Right kidney (tissue), 9 donors: ENCODE results near the gene OSER1.
A peak's percentile ranks its signal among the peaks of the same experiment; 100 is the strongest.
"Not testable (repeated sequence)": the region's sequence is repeated elsewhere in the genome, so short reads cannot be mapped to it uniquely, and the experiment has no call there.

Experiments
- DNase-seq: peaks from one replicate; pipeline ENCODE4 v3.0.0-alpha.2; 2016
- long read RNA-seq, 8 donors: transcript quantifications; one replicate each; lab custom pipeline, GENCODE V29; 2026

The OSER1 gene
- long read RNA-seq, donor 1, transcript OSER1-201 (4 exons, 1,572 nt): major isoform, 31 of 45 reads
- long read RNA-seq, donor 1, partial matches to known transcripts: 14 of 45 reads
- long read RNA-seq, donor 1, other reads (novel, unspliced or antisense): 0 of 45 reads
- long read RNA-seq, donor 2, transcript OSER1-201 (4 exons, 1,572 nt): major isoform, 15 of 15 reads
- long read RNA-seq, donor 2, partial matches to known transcripts: 0 of 15 reads
- long read RNA-seq, donor 2, other reads (novel, unspliced or antisense): 0 of 15 reads
- long read RNA-seq, donor 3, partial matches to known transcripts: 11 of 15 reads
- long read RNA-seq, donor 3, other reads (novel, unspliced or antisense): 0 of 15 reads
- long read RNA-seq, donor 4, transcript OSER1-201 (4 exons, 1,572 nt): major isoform, 22 of 28 reads
- long read RNA-seq, donor 4, partial matches to known transcripts: 6 of 28 reads
- long read RNA-seq, donor 4, other reads (novel, unspliced or antisense): 0 of 28 reads
- long read RNA-seq, donor 5, transcript OSER1-201 (4 exons, 1,572 nt): major isoform, 25 of 25 reads
- long read RNA-seq, donor 5, partial matches to known transcripts: 0 of 25 reads
- long read RNA-seq, donor 5, other reads (novel, unspliced or antisense): 0 of 25 reads
- long read RNA-seq, donor 6, transcript OSER1-201 (4 exons, 1,572 nt): major isoform, 20 of 33 reads
- long read RNA-seq, donor 6, partial matches to known transcripts: 13 of 33 reads
- long read RNA-seq, donor 6, other reads (novel, unspliced or antisense): 0 of 33 reads
- long read RNA-seq, donor 7, transcript OSER1-201 (4 exons, 1,572 nt): major isoform, 25 of 25 reads
- long read RNA-seq, donor 7, partial matches to known transcripts: 0 of 25 reads
- long read RNA-seq, donor 7, other reads (novel, unspliced or antisense): 0 of 25 reads
- long read RNA-seq, donor 8, transcript OSER1-201 (4 exons, 1,572 nt): major isoform, 16 of 30 reads
- long read RNA-seq, donor 8, partial matches to known transcripts: 14 of 30 reads
- long read RNA-seq, donor 8, other reads (novel, unspliced or antisense): 0 of 30 reads

- peak; percentile 97 for DNase-seq
Measured at GRCh38 chr20:44210406-44211176, at the start of gene OSER1. OSER1 (minus strand) TSS chr20:44210771; CDS start chr20:44206957, 3,814 bp downstream.

- DNase-seq: no peak
Measured at GRCh38 chr20:44258226-44258890, 47.8 kb upstream of the OSER1 start.

GRCh38 chr20:44256961-44257360 is 46.4 kb upstream of the OSER1 start:
- DNase-seq: no peak

GRCh38 chr20:44255942-44256341 is 45.4 kb upstream of the OSER1 start:
- no peak for DNase-seq

- DNase-seq: no peak
Measured at GRCh38 chr20:44254073-44254472, 43.5 kb upstream of the OSER1 start.

GRCh38 chr20:44253528-44253927 is 43.0 kb upstream of the OSER1 start:
- no peak for DNase-seq

- DNase-seq: no peak
Measured at GRCh38 chr20:44251284-44251683, 40.7 kb upstream of the OSER1 start.

- no peak for DNase-seq
Measured at GRCh38 chr20:44248410-44248759, 37.8 kb upstream of the OSER1 start.

- peak; percentile 54 for DNase-seq
Measured at GRCh38 chr20:44247586-44248409, 37.2 kb upstream of the OSER1 start.

GRCh38 chr20:44247131-44247571 is 36.6 kb upstream of the OSER1 start, which contains the start of gene GDAP1L1:
GDAP1L1 (plus strand) TSS chr20:44247308; CDS start chr20:44247335, 27 bp downstream.
- peak; percentile 17 for DNase-seq

- DNase-seq: no peak
Measured at GRCh38 chr20:44245977-44246376, 35.4 kb upstream of the OSER1 start.

GRCh38 chr20:44241796-44242195 is 31.2 kb upstream of the OSER1 start:
- no peak for DNase-seq

- DNase-seq: not testable (repeated sequence)
Measured at GRCh38 chr20:44236840-44237239, 26.3 kb upstream of the OSER1 start.

GRCh38 chr20:44235702-44236101 is 25.1 kb upstream of the OSER1 start:
- no peak for DNase-seq

- DNase-seq: no peak
Measured at GRCh38 chr20:44234566-44235317, 24.2 kb upstream of the OSER1 start.

- DNase-seq: no peak
Measured at GRCh38 chr20:44233436-44234016, 23.0 kb upstream of the OSER1 start.

- DNase-seq: not testable (repeated sequence)
Measured at GRCh38 chr20:44232469-44232856, 21.9 kb upstream of the OSER1 start.

- no peak for DNase-seq
Measured at GRCh38 chr20:44231713-44232468, 21.3 kb upstream of the OSER1 start.

GRCh38 chr20:44231193-44231592 is 20.6 kb upstream of the OSER1 start:
- DNase-seq: no peak
